GM21723 (cell line): Measurements from ENCODE around the gene PRELP.

ENCODE experiments used
- ATAC-seq: cut with Tn5 transposase; IDR thresholded peaks from one replicate; pipeline ENCODE4 v1.9.1; 2021; ENCODE audit warnings: mild to moderate bottlenecking, moderate library complexity; ENCODE audit not compliant: unreplicated experiment

Gene PRELP

DNA sequence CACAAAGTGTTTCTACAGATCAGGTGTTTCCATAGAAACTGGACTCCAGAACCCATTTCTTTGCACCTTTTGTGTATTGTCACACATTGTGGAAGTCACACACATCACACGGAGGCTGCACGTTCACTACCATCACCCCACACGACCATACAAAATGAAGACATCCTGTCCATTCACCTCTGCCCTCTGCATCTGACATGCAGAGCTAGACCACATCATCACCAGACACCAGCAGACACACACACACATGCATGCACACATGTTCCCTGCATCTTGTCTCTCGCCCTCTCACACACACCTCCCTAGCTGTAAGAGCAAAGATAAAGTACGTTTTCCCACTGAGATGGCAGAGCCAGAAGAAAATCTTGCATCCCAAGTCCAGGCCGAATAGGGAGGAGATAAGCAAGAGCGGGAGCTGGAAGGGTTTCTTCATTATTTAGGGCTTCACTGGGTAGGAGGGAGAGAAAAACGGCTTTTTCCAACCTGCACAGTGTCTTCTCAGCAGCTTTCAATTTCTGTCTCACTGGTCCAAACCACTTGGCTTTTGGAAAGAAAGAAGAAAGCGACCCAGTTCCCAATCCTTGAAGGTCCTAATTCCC, 709 bp downstream of the PRELP start:
- ATAC-seq: no peak

DNA sequence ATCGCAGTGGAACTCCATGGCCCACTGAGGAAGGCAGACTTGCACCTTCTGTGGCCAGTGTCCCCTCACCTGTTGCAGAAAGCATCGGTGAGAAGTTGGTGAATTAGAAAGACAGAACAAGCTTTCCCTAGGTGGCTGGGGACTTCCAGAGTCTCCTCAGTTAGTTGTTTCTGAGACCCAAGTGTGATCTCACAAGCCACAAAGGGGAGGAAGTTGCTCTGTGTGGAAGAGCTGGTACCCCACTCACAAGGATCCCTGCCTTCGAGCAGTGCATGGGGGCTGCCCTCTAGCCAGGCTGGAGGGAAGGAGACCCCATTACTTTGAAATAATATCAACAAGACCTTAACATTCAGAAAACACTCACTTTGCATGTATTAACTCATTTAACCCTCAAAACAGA, 2.1 kb downstream of the PRELP start:
- ATAC-seq: no peak

DNA sequence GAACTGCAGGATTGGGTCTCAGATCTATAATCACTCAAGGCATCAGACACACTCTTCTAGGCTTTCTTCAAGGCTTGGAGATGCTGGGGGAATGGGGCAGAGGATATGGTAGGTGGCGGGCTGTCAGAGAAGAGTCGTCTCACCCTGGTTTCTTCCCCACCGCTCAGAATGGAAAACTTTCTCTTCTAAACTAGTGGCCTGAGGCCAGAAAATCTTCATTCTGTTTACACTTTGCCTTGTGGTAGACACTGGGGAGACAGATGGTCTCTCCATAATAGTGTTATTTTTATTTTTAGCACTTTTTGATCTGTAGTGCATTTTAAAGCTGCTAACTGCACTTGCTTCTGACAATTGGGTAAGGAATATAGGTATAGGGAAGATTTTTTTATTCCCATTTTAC, 2.6 kb downstream of the PRELP start:
- ATAC-seq: no peak

DNA sequence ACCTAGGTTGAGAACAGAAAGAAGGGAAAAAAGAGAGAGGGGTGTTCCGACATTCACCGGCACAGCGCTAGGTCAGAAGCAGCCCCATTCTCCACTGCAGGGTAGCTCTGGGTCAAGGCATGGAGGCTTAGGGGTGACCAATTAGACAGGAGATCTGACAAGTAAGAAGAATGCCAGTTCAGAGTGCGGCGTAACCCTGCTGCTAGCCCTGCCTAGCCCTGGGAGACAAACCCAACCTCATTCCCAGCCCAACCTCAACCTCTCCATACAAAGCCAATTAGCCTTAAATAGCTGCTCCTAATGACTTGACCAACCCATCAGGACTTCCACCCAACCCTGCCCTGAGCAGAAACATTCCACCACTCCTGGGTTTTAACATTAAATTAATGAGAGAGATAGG, 3.4 kb downstream of the PRELP start:
- ATAC-seq: no peak

DNA sequence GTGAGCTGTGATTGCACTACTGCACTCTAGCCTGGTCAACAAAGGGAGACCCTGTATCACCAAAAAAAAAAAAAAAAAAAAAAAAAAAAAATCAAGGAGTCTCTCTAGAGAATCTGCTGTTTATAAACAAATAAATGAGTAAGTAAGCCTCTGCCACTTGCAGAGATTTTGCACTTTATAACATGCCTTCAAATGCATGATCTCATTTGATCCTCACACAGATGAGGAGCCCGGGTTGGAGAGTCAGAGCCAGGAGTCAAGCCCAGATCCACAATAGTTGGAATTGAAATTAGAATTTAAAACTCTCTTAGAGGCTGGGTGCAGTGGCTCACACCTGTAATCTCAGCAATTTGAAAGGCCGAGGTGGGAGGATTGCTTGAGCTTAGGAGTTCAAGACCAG, 4.0 kb downstream of the PRELP start:
- no peak for ATAC-seq

DNA sequence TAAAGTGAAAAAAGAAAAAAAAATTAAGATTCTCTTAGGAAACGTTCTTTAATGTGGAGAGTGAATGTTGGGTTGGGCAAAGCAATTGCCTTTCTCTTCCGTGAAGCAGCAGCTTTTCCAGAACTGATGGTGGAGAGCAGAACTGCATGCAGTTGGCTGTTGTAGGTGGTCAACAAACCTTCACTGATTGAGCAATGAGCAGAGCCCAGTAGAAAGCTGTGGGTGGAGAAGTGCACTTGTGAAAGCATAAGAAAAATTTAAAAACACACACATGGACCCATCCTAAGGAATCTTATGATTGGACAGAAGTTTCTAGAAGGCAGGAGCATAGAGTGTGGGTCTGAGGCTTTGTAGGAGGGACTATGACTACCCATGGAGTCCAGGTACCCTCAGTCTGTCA, 4.5 kb downstream of the PRELP start:
- ATAC-seq: no peak

DNA sequence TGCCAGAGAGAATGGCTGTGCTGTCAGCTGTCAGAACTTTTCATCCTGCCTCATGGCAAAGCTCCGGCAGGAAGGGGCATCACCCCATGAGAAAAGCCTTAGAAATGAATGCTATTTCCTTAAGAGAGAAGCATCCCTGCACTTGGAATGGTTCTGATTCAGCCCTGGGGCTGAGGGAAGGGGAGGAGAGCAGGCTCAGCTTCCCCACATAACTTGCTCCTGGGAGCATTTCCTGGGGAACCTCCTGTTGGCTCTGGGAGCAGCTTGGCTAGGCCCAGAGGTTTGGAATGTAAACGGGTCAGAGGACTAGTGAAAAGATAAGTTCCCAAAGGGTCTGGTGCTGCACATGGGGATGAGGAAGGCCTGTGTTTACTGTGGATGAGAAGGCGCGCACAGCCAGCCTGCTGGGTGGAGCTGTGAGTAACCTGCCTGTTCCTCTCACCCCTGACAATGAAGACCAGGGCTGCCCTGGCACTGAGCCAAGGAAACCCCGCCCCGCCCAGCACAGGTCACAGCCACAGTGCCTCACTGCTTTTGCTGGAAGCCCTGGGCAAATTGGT, 5.0 kb downstream of the PRELP start:
- ATAC-seq: no peak

DNA sequence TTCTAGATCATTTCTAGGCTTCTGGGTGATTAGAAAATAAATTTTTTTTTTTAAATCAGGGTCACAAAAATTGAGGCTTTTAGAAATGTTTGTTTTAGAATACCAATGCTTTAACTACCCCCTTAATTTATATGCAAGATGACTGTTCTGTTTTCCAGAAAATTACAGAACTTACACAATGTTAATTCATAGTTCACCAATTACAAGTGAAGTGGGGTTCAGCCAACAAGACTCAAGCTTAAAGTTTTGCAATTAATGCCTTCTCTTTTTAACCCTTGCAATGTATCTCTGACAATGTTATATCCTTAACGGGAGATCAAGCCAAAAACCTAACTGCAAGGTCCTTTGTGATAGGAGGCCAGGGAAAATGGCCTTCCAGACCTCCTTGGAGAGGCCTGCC, 5.6 kb downstream of the PRELP start:
- ATAC-seq: no peak

DNA sequence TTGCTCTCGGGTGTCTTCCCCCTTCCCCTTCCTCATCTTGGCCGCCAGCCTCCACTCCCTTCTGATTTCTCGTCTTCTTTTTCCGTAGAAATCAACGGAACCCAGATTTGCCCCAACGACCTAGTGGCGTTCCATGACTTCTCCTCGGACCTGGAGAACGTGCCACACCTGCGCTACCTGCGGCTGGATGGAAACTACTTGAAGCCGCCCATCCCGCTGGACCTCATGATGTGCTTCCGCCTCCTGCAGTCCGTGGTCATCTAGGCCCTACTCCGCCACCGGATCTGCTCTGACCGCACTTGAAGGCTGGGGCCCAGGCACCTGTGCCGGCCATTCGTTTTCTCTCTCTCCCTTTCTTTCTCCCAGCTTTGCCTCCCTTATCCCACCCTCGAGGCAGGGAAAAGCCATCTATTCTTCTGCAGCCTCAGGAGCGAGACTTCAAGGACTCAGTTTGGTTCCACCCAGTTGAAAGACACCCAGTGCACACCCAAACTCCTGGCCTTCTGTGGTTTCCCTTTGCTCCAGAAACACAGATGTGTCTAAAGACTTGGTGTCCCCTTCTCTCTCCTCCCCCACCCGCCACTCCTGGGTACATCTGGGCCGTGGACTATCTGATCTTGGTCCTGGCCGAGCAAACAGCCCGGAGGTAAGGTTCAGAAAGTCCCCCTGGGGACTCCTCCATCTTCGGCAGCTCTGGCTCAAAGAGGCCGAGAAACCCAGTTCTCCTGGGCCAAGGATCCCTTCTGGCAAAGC, 11.2 kb downstream of the PRELP start:
- no peak for ATAC-seq

DNA sequence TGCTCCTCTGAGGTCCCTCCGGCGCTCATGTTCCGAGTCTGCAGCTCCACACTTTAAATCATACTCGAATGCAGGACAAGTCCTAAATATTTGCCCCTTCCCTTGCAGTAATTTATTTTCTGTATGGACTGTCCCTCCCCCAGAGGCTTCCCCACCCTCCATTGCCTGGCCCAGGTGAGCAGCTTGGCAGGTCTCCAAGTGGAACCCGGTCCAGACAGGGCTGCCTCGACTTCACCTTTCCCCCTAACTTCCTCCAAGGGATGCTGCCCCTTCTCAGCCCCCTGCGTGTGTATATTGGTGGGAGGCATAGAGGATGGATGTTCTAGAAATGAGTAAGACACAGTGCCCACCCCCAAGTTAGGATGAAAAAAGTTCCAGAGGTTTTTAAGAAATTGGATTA, 12.9 kb downstream of the PRELP start:
- ATAC-seq: no peak

DNA sequence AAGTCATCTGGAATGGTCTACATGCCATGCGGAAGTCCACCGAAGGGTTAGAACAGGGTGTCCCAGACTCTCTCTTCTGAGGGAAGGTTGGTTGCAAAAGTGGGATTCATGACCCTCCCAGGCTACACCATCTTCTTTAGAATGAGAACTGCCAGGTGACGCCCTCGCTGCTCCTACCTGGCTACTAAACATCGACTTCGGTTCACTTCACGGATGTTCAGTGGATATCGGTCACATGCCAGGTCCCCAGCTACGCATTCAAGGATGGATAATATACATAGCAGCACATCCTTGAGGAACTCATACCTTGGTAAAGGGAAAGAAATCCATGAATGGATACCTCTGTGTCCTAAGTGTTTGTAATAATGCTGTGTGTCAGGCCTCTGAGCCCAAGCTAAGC, 15.0 kb downstream of the PRELP start:
- no peak for ATAC-seq

DNA sequence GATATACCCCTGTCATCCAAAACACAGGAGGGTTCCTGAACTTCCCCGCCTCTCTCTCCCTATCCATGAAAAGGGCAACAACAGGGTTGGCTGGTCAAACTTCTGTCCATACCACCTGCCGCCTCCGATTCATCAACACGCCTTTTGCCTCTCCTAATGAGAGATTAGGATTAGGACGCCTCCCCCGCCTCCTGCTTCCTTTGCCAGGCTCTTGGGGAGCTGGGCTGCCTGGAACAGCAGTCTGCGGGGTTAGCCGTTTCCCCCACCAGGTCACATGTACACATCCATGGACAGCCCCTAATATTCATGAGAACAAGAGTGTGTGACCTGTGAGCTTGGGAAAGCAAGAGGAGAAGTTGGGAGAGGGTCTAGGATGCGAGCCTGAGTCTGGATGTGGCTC, 16.1 kb downstream of the PRELP start:
- ATAC-seq: no peak

DNA sequence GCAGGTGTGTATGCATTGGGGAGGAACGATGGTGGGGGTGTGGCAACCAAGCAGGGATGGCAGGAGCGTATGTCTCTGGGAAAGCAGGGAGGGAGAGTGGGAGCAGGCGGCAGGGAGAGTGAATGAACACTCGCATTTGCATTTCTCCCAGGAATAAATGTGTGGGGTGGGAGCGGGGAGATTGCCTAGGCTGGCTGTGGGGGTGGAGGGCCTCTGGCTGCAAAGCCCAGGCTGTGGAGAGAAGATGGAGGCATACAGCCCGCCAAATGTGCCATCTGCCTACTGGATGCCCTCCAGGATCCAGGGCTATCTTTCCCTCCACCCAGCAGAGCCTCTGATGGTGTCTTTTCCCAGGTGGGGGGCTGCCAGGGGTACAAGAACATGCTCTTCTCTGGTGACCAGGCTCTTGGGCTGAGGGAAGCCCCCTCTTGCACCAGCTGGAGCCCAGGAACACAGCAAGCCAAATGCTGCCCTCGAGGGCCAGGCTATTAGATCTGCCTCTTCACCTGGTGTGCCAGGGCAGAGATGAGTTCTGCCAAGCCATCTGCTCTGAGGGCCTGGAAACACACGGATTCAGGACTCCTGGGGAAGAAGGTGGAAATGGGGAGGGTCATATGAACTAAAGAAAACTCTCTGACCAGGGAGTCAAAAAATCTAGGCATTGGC, 16.6 kb downstream of the PRELP start:
- no peak for ATAC-seq

DNA sequence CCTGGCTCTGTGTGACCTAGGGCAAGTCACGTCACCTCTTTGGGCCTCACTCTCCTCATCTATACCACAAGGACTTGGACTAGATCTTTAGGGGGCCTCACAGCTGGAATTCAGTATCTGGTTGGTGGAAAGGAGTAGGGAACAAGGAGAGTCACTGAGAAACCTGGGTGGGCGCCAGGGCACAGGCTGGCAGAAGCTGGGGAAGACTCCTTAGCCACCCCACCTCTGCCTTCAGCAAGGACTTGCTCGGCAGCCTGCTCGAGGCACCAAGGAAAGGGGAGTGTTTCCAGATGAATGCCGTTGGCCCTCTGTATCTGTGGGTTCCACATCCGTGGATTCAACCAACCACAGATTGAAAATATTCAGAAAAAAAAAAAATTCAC, 17.1 kb downstream of the PRELP start:
- no peak for ATAC-seq

DNA sequence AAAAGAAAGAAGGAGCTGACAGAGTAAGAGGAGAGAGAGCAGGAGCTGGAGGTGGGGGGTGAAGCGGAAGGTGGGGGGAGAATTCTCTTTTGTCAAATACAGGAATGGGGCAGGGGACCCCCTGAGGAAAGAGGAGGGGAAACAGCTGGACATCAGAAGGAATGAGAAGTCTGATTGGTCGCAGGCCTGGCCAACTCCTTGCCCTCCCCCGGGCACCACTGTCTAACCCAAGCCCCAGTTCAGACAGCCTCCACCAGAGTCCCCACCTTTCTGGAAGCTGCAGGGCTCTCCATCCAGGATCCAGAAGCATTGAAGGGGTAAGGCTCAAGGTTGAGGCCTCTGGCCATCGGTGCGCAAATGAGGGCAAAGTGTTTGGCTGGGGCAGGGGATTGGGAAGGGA, 18.3 kb downstream of the PRELP start, which contains the start of gene OPTC:
TSS of gene OPTC (plus strand) at position 253 of the 400 bp plus-strand sequence. CDS start 1,853 bp downstream, outside the sequence.
- ATAC-seq: no peak

DNA sequence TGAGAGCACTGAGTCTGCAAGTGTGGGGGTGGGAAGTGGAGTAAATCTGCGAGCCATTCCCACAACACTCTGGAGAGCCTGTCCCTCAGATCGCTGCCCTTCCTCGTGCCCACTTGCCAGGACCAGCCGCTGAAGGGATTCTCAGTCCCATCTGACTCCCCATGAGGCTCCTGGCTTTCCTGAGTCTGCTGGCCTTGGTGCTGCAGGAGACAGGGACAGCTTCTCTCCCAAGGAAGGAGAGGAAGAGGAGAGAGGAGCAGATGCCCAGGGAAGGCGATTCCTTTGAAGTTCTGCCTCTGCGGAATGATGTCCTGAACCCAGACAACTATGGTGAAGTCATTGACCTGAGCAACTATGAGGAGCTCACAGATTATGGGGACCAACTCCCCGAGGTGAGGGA, 20.2 kb downstream of the PRELP start:
- ATAC-seq: no peak

DNA sequence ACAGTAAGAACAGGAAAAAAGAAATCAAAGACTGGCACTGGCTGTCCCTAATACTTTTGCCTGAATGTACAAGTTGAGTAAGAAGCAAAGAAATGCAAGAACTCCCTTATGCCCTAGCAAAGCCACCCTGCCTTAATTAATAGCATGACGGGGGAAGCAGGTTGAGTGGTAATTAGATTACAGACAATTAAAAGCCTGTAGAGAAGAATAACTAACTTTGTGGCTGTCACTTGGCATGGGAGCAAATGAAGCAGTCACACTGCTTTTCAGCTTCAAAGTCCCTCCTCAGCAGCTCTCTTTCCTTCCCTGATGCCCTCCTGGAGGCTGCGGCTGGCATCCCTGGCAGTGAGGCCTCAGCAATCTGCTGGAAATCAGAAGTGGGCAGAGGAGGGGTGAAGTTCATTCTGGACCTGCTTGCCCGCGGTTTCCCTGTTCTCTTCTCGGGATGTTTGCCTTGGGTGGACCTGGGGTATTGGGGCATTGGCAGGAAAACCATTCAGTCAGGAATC, 21.7 kb downstream of the PRELP start:
- no peak for ATAC-seq

DNA sequence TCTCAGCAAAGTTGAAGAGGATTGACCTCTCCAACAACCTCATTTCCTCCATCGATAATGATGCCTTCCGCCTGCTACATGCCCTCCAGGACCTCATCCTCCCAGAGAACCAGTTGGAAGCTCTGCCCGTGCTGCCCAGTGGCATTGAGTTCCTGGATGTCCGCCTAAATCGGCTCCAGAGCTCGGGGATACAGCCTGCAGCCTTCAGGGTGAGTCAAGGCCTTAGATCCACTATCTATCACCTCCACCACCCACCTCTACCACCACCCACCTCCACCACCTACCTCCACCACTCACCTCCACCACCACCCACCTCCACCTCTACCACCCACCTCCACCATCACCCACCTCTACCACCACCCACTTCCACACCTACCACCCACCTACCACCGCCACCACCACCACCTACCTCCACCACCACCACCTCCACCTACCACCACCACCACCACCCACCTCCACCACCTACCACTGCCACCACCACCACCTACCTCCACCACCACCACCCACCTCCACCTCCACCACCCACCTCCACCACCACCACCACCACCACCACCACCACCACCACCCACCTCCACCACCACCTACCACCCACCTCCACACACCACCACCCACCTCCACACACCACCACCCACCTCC, 24.2 kb downstream of the PRELP start:
- no peak for ATAC-seq

DNA sequence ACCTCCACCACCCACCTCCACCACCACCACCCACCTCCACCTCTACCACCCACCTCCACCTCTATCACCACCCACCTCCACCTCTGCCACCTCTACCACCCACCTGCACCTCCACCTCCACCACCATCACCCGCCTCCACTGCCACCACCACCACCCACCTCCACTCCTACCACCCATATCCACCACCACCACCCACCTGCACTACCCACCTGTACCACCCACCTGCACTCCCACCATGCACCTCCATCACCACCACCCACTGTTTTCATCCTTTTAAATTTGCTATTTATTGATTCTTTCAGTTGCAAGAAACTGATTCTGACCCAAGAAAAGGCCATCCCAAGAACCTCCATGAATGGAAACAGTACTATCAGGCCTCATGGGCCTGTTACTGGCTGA, 24.7 kb downstream of the PRELP start:
- no peak for ATAC-seq

DNA sequence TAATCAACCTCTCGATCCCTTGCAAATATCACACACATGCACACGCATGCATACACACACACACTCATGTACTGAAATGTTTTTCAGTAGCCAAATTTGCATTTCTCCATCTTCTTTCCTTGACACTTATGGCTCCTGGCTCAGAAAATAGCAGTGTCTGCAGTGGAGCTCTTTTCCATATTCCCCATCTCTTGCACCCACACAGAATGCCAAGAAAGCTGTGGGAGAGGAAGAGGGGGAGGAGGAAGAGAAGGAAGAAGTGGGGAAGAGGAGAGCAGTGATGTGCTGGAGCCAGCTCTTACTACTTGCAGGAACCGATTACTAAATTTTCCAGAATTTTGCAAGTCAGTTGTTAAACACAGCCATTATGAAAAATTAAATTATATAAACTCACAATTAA, 28.2 kb downstream of the PRELP start:
- ATAC-seq: no peak
